Esophagus (tissue), 2 donors: ENCODE results near the gene KLHDC10. TPM values are rescaled to one million over a fixed set of nuclear protein-coding genes. Genes with fewer than 3 reads are reported as not detected.

ENCODE experiments used
- H3K27ac ChIP-seq, 2 donors: one replicate each; pipeline ENCODE4 v1.5.1; 2013; ENCODE audit warnings: low read depth in 2 of 2, mild to moderate bottlenecking in 2 of 2, inconsistent platforms in 1 of 2, low read length in 1 of 2, moderate library complexity in 1 of 2
- H3K27me3 ChIP-seq, 2 donors: one replicate each; pipeline ENCODE4 v1.6.1; 2013; ENCODE audit warnings: low read length in 2 of 2, control low read depth in 1 of 2, mild to moderate bottlenecking in 1 of 2; ENCODE audit not compliant: insufficient read depth in 2 of 2, control insufficient read depth in 1 of 2
- H3K36me3 ChIP-seq, 2 donors: one replicate each; pipeline ENCODE4 v1.6.1; 2013; ENCODE audit warnings: low read length in 1 of 2; ENCODE audit not compliant: control insufficient read depth in 2 of 2, insufficient read depth in 2 of 2
- H3K4me1 ChIP-seq, 2 donors: one replicate each; pipeline ENCODE4 v1.6.1; 2013; ENCODE audit warnings: low read length in 1 of 2; ENCODE audit not compliant: control insufficient read depth in 2 of 2, insufficient read depth in 2 of 2
- H3K4me3 ChIP-seq, 2 donors: one replicate each; pipeline ENCODE4 v1.5.1; 2013; ENCODE audit warnings: low read length in 2 of 2, mild to moderate bottlenecking in 2 of 2, low read depth in 1 of 2, moderate library complexity in 1 of 2
- H3K9me3 ChIP-seq, 2 donors: one replicate each; pipeline ENCODE4 v1.6.1; 2013; ENCODE audit warnings: mild to moderate bottlenecking in 2 of 2, low read depth in 1 of 2, low read length in 1 of 2, moderate library complexity in 1 of 2; ENCODE audit not compliant: control insufficient read depth in 2 of 2, insufficient read depth in 1 of 2
- WGBS, 2 donors: extraction: QIAGEN DNeasy Blood & Tissue Kit; methylation state at CpG; one replicate each; pipeline ENCODE4 v1.1.7; 2013; 5-methylcytosine and 5-hydroxymethylcytosine counted together
- polyA plus RNA-seq, 2 donors: library from polyadenylated mRNA; stranded (reverse); fragments of 200-250 nt; gene quantifications; one replicate each; pipeline ENCODE4 v1.2.3, GENCODE V29; 2013
- donor health status: healthy with polysubstance abuse.
- donor health status: Bipolar disorder and iron deficiency.

The KLHDC10 gene
- polyA plus RNA-seq, 2 donors: 6.6 to 7.3 TPM

DNA sequence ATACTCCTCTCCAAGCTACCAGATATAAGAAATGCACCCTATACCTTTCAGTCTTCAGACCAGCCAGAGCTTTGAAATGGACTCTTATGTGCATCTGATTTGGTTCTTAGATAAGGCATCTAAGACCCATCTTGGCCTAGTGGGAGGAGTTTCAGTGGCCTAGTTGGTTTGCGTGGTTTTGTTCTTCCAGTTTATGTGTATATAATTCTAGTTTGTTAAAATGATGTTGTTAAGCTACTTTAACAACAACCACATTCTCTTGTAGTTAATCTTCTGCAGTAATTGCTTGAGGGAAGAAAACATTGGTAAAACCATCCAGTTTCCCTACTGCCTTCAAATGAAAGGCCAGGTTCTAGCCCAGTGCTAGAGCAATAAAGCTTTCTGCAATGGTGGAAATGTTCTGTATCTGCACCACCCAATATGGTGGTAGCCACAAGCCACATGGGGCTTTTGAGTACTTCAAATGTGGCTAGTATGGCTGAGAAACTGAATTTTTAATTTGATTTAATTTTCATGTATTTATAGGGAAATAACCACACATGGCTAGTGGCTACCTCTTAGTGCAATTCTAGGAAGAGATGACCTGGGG is 66.3 kb downstream of the KLHDC10 start:
- 93 to 96% methylated on average over 1 of the region's 1 CpG for WGBS, 2 donors
- Histone ChIP-seq H3K4me1 (peaks cover 4 to 5% of the 10 kb centered on the region in 2 donors), H3K27me3 (no peaks in the 10 kb centered on the region), H3K9me3 (no peaks in the 10 kb centered on the region), H3K36me3 (peaks cover 3 to 12% of the 10 kb centered on the region in 2 donors), H3K27ac (no peak overlapping the region), H3K4me3 (no peak overlapping the region)

DNA sequence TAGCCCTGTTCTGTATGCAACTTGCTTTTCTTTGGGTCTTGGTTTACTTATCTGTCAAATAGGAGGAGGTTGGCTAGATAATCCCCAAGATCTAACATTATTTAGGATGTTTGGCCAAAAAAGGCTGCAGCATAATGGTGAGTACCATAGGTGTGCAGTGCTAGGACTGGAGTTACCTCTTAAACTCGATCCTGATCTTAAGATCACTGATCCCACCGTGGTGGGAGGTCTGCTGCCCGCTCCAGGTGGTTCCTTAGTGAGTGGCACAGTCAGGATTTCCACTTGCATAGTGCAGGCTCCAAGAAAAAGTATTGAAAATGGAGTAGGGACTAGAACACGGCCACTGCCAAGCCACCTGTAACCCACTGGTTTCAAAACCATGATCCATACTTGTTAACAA is 66.9 kb downstream of the KLHDC10 start:
- WGBS, 2 donors: 97 to 98% methylated on average over 4 of the region's 4 CpGs
- Histone ChIP-seq H3K9me3 (no peaks in the 10 kb centered on the region), H3K27ac (no peak overlapping the region), H3K36me3 (peaks cover 3 to 12% of the 10 kb centered on the region in 2 donors), H3K4me3 (no peak overlapping the region), H3K4me1 (peaks cover 4 to 5% of the 10 kb centered on the region in 2 donors), H3K27me3 (no peaks in the 10 kb centered on the region)

DNA sequence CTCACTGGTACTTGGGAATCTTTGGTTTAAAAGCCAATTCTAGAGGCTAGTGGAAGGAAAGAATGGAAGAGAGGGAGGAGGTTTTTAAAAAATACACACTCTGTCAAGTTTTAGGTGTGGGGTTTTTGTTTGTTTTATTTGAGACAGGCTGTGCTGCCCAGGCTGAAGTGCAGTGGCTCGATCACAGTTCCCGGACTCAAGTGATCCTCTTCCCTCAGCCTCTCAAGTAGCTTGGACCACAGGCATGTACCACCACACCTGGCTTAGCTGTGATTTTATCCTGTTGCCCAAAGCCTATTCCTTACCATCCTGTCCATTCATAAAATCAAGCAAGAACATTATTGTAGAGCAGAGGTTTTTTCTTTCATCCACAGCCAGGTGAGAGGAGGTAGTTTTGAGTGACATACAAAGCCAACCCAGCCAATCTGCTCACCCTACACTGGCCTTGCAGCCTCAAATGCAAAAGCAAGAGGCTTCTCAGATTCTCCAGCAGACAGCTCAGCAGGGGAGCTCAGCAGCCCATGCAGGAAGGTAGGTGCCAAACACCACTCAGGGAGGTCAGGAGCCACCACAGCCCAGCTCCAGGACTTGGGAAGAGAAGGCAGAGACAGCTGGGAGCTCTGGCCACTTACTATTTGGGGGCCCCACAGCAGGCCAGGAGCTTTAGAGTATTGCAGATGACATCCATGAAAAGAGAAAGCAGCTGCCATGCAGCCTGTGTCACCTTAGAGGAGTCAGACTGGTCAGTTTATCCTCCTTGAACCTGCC is 69.0 kb downstream of the KLHDC10 start:
- Histone ChIP-seq H3K4me3 (no peak overlapping the region), H3K27ac (no peak overlapping the region), H3K27me3 (no peaks in the 10 kb centered on the region), H3K4me1 (peaks cover 4 to 5% of the 10 kb centered on the region in 2 donors), H3K9me3 (no peaks in the 10 kb centered on the region), H3K36me3 (peaks cover 3 to 4% of the 10 kb centered on the region in 2 donors)
- 93 to 100% methylated on average over 2 of the region's 2 CpGs for WGBS, 2 donors

DNA sequence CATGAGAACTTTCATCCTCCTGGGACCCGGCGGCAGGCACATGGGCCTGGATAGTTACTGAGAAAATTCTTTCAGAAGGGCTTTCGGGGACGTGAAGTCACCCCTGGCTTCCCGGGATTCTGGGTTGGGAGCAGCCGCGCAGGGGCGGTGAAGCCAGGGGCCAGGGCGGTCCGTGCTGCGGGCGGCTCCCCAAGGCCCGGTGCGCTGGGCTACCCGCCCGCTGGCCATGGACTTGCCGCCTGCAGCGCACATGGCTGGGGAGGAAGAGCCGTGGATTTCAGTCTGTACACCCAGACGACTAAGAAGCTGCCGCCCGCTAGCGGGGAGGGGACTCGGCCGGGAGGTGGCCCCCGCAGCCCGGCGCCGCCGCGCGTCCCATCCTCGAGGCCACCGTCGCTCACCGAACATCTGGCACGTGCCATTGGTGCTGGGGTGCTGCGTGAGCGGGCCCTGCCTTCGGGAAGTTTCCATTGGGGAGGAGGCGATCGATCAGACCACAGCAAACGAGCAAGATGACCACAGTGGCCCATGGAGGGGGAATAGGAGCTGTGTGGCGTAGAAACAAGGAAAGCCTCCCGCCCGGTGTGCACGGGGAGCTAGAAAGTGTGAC is 70.3 kb downstream of the KLHDC10 start:
- Histone ChIP-seq H3K27me3 (no peaks in the 10 kb centered on the region), H3K4me1 (peaks cover 4 to 5% of the 10 kb centered on the region in 2 donors), H3K4me3 (peak overlapping the region in 1 of 2 donors; percentile 58), H3K36me3 (peaks cover 0 to 3% of the 10 kb centered on the region in 2 donors), H3K9me3 (no peaks in the 10 kb centered on the region), H3K27ac (no peak overlapping the region)
- 89 to 91% methylated on average over 47 of the region's 47 CpGs for WGBS, 2 donors

DNA sequence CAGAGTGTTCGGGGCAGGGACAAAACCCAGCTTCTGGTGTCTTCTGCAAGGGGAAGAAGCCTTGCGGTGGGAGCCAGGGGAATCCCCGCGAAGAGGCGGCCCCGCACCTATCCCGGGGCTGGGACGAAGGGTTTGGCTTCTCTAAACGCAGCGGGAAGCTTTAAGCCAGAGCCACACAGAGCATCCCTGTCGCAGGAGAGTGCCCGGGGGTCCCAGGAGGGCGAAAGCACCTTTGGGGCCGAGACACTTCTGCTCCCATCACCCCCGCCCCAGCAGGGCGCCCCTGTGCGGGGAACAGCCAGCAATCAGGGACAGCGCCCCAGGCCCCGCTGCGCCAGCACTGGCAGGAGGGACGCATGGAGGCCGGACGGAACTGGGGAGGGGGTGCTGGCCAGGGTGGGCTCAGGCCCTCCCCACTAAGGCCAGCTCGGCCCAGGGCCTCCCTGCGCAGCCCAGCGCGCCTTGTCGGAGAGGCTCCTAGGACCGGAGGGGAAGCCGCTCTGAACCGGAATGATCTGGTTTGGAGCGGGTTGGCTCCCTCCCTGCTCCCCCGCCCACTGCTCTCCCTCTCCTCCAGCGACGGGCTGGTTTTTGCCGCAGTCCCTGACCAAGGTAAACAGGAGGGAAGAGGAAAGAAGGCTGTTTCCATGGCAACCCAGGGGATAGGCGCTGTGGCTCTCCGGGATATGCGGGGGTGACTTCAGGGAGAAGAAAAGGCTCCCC is 71.0 kb downstream of the KLHDC10 start:
- H3K4me3 ChIP-seq: peak overlapping the region; percentile 56 to 58
- WGBS, 2 donors: 11 to 22% methylated on average over 30 to 39 of the region's 39 CpGs
- H3K4me1 ChIP-seq: peaks cover 4 to 5% of the 10 kb centered on the region in 2 donors
- H3K36me3 ChIP-seq: peaks cover 0 to 3% of the 10 kb centered on the region in 2 donors
- H3K9me3 ChIP-seq: no peaks in the 10 kb centered on the region
- H3K27me3 ChIP-seq: no peaks in the 10 kb centered on the region
- H3K27ac ChIP-seq: peak overlapping the region in 1 of 2 donors; percentile 59

DNA sequence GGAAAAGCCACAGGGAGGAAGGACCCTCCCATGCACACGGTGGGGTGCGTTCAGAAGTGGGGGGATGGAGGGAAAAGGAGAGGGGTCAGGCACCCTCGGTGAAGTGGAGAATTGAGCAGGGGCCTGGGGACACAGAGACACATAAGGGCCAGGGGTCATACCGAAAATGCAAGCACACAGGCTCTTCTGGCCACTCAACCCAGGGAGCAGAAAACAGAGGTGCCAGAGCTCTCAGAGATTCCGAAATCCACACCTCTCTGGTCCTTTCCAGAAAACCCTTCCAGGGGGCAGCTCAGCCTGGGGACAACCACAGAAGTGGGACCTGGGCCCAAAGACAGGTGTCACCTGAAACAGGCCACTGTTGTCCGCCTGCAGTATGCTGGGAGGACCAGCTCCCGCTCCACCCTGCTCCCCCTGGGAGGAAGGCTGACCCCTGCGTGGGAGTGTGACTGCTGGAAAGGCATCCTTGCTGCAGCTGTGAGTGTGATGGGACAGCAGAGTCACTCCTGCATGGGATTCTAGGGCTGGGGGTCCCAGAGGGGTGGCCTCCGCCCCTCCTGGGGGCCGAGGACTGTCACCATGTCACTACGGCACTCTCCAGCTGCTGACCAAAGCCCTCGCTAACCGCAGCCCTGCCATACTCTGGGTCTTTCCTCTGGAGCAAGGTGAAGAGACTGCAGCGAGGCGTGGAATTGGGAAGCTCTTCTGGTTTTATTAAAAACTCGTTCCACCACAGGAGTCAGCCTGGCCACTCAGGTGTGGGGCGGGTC is 71.7 kb downstream of the KLHDC10 start:
- H3K9me3 ChIP-seq: no peaks in the 10 kb centered on the region
- peaks cover 0 to 3% of the 10 kb centered on the region in 2 donors for H3K36me3 ChIP-seq
- H3K27ac ChIP-seq: no peak overlapping the region
- peak overlapping the region in 1 of 2 donors; percentile 58 for H3K4me3 ChIP-seq
- 70 to 75% methylated on average over 17 of the region's 17 CpGs for WGBS, 2 donors
- H3K27me3 ChIP-seq: no peaks in the 10 kb centered on the region
- peaks cover 4 to 5% of the 10 kb centered on the region in 2 donors for H3K4me1 ChIP-seq

DNA sequence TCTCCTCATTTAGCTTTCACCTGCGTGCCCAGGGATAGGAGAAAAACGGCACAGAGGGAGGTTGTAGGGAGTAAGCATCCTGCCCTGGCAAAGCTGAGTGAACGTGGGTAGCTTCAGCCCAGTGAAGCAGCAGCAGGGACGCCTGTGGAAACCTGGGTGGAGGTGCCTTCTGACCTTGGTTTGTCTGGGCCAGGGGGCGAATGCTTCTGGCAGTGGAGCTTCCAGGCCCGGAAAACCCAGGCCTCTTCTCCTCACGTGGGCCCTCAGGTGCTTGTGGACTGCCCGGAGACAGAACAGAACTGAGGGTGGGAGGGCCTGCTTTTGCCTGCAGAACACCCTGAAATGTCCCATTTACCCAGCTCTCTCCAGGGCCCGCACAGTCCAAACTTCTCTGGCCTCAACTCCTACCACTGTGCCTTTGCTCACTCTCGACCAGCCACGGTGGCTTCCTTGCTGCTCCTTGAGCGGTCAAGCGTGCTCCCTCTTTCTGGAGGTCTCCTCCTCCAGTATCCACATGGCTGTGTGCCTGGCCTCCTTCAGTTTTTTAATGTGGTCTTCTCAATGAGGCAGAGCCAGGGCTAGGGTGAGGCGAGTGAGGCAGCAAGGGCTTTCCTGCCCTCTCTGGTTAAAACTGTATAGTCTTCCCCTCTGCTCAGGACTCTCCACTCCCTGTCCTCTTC is 72.5 kb downstream of the KLHDC10 start:
- H3K27ac ChIP-seq: no peak overlapping the region

DNA sequence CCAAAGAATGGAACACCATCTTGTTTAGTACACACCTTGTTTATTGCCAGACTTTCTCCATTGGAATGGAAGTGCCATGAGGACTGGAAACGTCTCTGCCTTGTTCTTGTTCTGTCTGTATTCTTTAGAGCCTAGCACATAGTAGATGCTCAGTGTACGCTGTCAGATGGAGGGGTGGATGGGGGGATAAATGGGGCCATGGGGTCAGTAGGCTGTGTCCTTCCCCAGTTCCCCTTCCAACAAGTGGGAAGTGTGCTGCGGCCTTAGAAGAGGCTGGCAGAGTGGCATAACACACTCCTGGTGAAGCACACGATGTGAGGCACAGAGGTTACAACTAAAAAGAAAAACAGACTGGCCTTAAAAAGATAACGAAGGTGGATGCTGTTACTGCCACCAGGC is 73.0 kb downstream of the KLHDC10 start:
- no peak overlapping the region for H3K27ac ChIP-seq
- no peak overlapping the region for H3K4me3 ChIP-seq
- peaks cover 0 to 3% of the 10 kb centered on the region in 2 donors for H3K36me3 ChIP-seq
- no peaks in the 10 kb centered on the region for H3K27me3 ChIP-seq
- 92 to 96% methylated on average over 5 of the region's 5 CpGs for WGBS, 2 donors
- peaks cover 4 to 5% of the 10 kb centered on the region in 2 donors for H3K4me1 ChIP-seq
- H3K9me3 ChIP-seq: no peaks in the 10 kb centered on the region

More for the DNA sequence above, 72.5 kb downstream of the KLHDC10 start:
- no peak overlapping the region for H3K4me3 ChIP-seq
- no peaks in the 10 kb centered on the region for H3K27me3 ChIP-seq
- peaks cover 0 to 3% of the 10 kb centered on the region in 2 donors for H3K36me3 ChIP-seq
- 90% methylated on average over 14 of the region's 14 CpGs for WGBS, 2 donors
- no peaks in the 10 kb centered on the region for H3K9me3 ChIP-seq
- peaks cover 4 to 5% of the 10 kb centered on the region in 2 donors for H3K4me1 ChIP-seq
